GM03348 (cell line): ENCODE measurements around the gene CCPG1.
A peak's percentile ranks its signal among the peaks of the same experiment; 100 is the strongest.

Experiments
- DNase-seq: peaks from one replicate; pipeline ENCODE4 v3.0.0; 2012; ENCODE audit warnings: low spot score

The CCPG1 gene

GRCh38 chr15:55319537-55320237 is 88.5 kb downstream of the CCPG1 start:
- peak; percentile 48 for DNase-seq

DNA sequence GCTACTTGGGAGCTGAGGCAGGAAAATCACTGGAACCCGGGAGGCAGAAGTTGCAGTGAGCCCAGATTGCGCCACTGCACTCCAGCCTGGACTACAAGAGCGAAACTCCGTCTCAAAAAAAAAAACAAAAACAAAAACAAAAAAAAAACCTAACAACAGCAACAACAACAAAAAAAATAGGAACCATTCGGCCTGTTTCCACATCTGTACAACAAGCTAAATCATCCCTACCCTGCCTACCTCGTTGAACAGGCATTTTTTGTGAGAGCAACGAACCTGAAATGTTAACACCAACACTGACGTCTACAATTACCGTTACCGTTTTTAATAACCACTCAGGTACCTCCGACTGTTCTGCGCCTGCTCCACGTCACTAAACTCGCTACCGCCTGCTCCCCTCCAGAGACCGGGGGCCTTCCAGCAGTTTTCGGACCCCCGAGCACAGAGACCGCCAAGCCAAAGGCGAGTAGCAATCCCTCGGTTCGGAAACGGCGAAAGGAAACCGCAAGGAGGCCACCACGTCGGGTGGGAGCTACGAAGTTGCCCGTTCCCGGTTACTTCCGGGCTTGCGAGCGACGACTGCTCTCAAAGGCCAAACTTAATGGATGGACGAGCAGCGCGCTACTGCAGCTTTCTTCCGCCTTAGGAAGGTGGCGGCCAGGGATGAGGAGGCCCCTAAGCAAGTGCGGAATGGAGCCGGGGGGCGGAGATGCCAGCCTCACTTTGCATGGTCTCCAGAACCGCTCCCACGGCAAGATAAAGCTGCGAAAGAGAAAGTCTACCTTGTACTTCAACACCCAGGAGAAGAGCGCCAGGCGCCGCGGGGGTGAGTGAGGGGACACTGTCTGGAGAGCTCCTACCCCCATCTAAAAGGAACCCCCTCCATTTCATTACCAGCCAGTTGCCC is 89.3 kb downstream of the CCPG1 start, which contains the start of the genes PIGB and PIGBOS1:
TSS of gene PIGB (plus strand) at position 635 of the 907 bp plus-strand sequence. CDS start at position 664, 29 bp downstream.
TSS of gene PIGBOS1 (minus strand) at position 536 of the 907 bp plus-strand sequence. CDS start 1,331 bp downstream, outside the sequence.
- DNase-seq = peak; percentile 91
